HL-60 (cell line): ENCODE results near the gene SIVA1.

ENCODE experiments used
- DNase-seq, 2 experiments: peaks; one replicate each; pipeline ENCODE4 v3.0.0-alpha.2; 2010 to 2020; ENCODE audit warnings: low read depth in 1 of 2, low spot score in 1 of 2
- H3K27ac ChIP-seq: fragments of 250-450 bp; sonication (Bioruptor Pico); replicated peaks from 2 replicates; pipeline ENCODE4 v1.5.1; 2020; ENCODE audit warnings: mild to moderate bottlenecking, moderate library complexity
- H3K27me3 ChIP-seq: fragments of 250-450 bp; sonication (Bioruptor Pico); 2 replicates; pipeline ENCODE4 v1.5.1; 2021; ENCODE audit warnings: mild to moderate bottlenecking, moderate library complexity; ENCODE audit not compliant: insufficient read depth, poor library complexity, severe bottlenecking
- H3K4me3 ChIP-seq: replicated peaks from 2 replicates; pipeline ENCODE4 v1.5.1; 2011; ENCODE audit warnings: mild to moderate bottlenecking, control low read depth, low read length; ENCODE audit not compliant: insufficient read depth
- CTCF ChIP-seq: IDR thresholded peaks from one replicate; pipeline ENCODE4 v1.5.1; 2011; ENCODE audit warnings: low read length, control low read depth, inconsistent platforms; ENCODE audit not compliant: insufficient read depth
- GABPA ChIP-seq: IDR thresholded peaks from 2 replicates; pipeline ENCODE4 v1.6.1; 2012; ENCODE audit warnings: low read depth
- POLR2AphosphoS5 ChIP-seq: IDR thresholded peaks from 2 replicates; pipeline ENCODE4 v1.6.1; 2012; ENCODE audit warnings: low read depth
- SPI1 ChIP-seq: IDR thresholded peaks from 2 replicates; pipeline ENCODE4 v1.6.1; 2012; ENCODE audit warnings: low read depth, mild to moderate bottlenecking, borderline replicate concordance
- TF ChIP-seq, protein P1 (sequence below): IDR thresholded peaks from 2 replicates; pipeline ENCODE4 v1.6.1; 2012; ENCODE audit warnings: low read depth; ENCODE audit not compliant: insufficient replicate concordance

Gene SIVA1

DNA sequence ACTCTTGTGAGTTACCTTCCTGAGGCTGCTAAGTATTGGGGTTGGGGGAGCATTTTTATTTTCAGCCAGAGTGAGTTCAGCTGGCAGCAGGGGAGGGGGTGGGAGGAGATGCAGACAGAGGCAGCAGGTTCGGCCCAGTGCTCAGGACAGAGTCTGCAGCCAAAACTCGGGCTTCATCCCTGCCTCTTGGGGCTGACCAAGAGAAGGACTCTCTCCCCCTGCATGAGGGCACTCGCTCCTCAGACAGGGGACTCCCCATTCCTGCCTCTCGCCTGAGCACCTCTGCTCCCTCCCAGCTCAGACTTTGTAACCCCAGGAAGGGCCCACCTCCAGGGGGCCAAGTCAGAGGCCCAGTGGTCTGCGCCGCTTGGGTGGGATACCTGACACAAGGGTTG is 43.7 kb downstream of the SIVA1 start:
- TF ChIP-seq, protein P1, sequence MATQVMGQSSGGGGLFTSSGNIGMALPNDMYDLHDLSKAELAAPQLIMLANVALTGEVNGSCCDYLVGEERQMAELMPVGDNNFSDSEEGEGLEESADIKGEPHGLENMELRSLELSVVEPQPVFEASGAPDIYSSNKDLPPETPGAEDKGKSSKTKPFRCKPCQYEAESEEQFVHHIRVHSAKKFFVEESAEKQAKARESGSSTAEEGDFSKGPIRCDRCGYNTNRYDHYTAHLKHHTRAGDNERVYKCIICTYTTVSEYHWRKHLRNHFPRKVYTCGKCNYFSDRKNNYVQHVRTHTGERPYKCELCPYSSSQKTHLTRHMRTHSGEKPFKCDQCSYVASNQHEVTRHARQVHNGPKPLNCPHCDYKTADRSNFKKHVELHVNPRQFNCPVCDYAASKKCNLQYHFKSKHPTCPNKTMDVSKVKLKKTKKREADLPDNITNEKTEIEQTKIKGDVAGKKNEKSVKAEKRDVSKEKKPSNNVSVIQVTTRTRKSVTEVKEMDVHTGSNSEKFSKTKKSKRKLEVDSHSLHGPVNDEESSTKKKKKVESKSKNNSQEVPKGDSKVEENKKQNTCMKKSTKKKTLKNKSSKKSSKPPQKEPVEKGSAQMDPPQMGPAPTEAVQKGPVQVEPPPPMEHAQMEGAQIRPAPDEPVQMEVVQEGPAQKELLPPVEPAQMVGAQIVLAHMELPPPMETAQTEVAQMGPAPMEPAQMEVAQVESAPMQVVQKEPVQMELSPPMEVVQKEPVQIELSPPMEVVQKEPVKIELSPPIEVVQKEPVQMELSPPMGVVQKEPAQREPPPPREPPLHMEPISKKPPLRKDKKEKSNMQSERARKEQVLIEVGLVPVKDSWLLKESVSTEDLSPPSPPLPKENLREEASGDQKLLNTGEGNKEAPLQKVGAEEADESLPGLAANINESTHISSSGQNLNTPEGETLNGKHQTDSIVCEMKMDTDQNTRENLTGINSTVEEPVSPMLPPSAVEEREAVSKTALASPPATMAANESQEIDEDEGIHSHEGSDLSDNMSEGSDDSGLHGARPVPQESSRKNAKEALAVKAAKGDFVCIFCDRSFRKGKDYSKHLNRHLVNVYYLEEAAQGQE: no peak
- TF ChIP-seq CTCF: no peak
- peaks cover 2% of the 10 kb centered on the region for H3K27me3 ChIP-seq
- no peak overlapping the region for H3K4me3 ChIP-seq
- DNase-seq: no peak
- H3K27ac ChIP-seq: no peak overlapping the region

- Histone ChIP-seq H3K4me3 (no peak overlapping the region), H3K27me3 (peaks cover 4% of the 10 kb centered on the region), H3K27ac (no peak overlapping the region)
- no peak for DNase-seq
- no peak for TF ChIP-seq SPI1
- TF ChIP-seq, protein P1: no peak
- no peak for TF ChIP-seq CTCF
- TF ChIP-seq POLR2AphosphoS5: no peak
- TF ChIP-seq GABPA: no peak
Observed at GRCh38 chr14:104797115-104798044, 44.4 kb downstream of the SIVA1 start.

- no peak for DNase-seq
- TF ChIP-seq SPI1 (no peak), POLR2AphosphoS5 (no peak), CTCF (no peak), GABPA (no peak)
- TF ChIP-seq, protein P1: no peak
- no peak overlapping the region for H3K4me3 ChIP-seq
- H3K27ac ChIP-seq: no peak overlapping the region
- H3K27me3 ChIP-seq: peaks cover 4% of the 10 kb centered on the region
Observed at GRCh38 chr14:104798300-104799243, 45.6 kb downstream of the SIVA1 start.
